IMR-90 (cell line): ENCODE data around the gene IRAK3. TPM values are rescaled to one million over a fixed set of nuclear protein-coding genes. Genes with fewer than 3 reads are reported as not detected.

ENCODE experiments used
- ATAC-seq: fragments of 200-7000 bp; cut with Tn5 transposase; 2 replicates; pipeline ENCODE4 v1.9.1; 2020; ENCODE audit warnings: low read depth, mild to moderate bottlenecking, moderate library complexity
- BruUV-seq: library from RNA; stranded (reverse); fragments of 400-500 nt; replicated peaks from 2 replicates; lab custom pipeline; 2021; lab: Mats Ljungman, UMichigan
- CTCF ChIA-PET: fragments of 300-600 bp; formaldehyde crosslinking; extraction: SDS; loops from one replicate; lab custom pipeline; 2021; ENCODE audit warnings: antibody characterized with exemption; lab: Yijun Ruan, JAX
- POLR2A ChIA-PET: fragments of 300-600 bp; sonication (Branson Sonifier 250); formaldehyde crosslinking; loops from one replicate; lab custom pipeline; 2022; ENCODE audit warnings: antibody characterized with exemption; ENCODE audit not compliant: unreplicated experiment; lab: Charles Lee
- DNase-seq: peaks from one replicate; pipeline ENCODE4 v3.0.0; 2013
- H2AFZ ChIP-seq: replicated peaks from 2 replicates; pipeline ENCODE3; 2013; ENCODE audit warnings: low read length, mild to moderate bottlenecking; ENCODE audit not compliant: poor library complexity
- H2AK5ac ChIP-seq: 2 replicates; pipeline ENCODE4 v1.6.1; 2013; ENCODE audit warnings: low read depth, low read length, inconsistent platforms
- H2AK9ac ChIP-seq: replicated peaks from 2 replicates; pipeline ENCODE3; 2013; ENCODE audit warnings: mild to moderate bottlenecking, low read depth, low read length, moderate library complexity; ENCODE audit not compliant: poor library complexity
- H2BK120ac ChIP-seq: 2 replicates; pipeline ENCODE4 v1.6.1; 2013; ENCODE audit warnings: low read depth, low read length, inconsistent platforms
- H2BK15ac ChIP-seq: 3 replicates; pipeline ENCODE4 v1.6.1; 2013; ENCODE audit warnings: low read depth, low read length, inconsistent platforms
- H2BK20ac ChIP-seq: 2 replicates; pipeline ENCODE4 v1.6.1; 2013; ENCODE audit warnings: low read depth, mild to moderate bottlenecking, inconsistent platforms, low read length, moderate library complexity
- H2BK5ac ChIP-seq: 2 replicates; pipeline ENCODE4 v1.6.1; 2013; ENCODE audit warnings: mild to moderate bottlenecking, low read depth, low read length, inconsistent platforms; ENCODE audit not compliant: poor library complexity, severe bottlenecking
- H3K14ac ChIP-seq: replicated peaks from 2 replicates; pipeline ENCODE4 v1.6.1; 2013; ENCODE audit warnings: low read depth, low read length, inconsistent platforms
- H3K18ac ChIP-seq: 2 replicates; pipeline ENCODE4 v1.6.1; 2013; ENCODE audit warnings: low read depth, low read length, control low read depth
- H3K23ac ChIP-seq: 2 replicates; pipeline ENCODE4 v1.6.1; 2013; ENCODE audit warnings: low read depth, low read length, inconsistent platforms
- H3K27ac ChIP-seq: 2 replicates; pipeline ENCODE4 v1.5.1; 2013; ENCODE audit warnings: mild to moderate bottlenecking, control low read depth, low read length; ENCODE audit not compliant: insufficient read depth
- H3K27me3 ChIP-seq: 2 replicates; pipeline ENCODE4 v1.6.1; 2013; ENCODE audit warnings: low read length; ENCODE audit not compliant: control insufficient read depth, insufficient read depth
- H3K36me3 ChIP-seq: 2 replicates; pipeline ENCODE4 v1.6.1; 2013; ENCODE audit warnings: low read length, mixed read lengths; ENCODE audit not compliant: control insufficient read depth, insufficient read depth
- H3K4ac ChIP-seq: 2 replicates; pipeline ENCODE4 v1.6.1; 2013; ENCODE audit warnings: low read depth, low read length, inconsistent platforms
- H3K4me1 ChIP-seq: 2 replicates; pipeline ENCODE4 v1.6.1; 2013; ENCODE audit warnings: low read length, mixed read lengths; ENCODE audit not compliant: control insufficient read depth, insufficient read depth
- H3K4me2 ChIP-seq: 2 replicates; pipeline ENCODE4 v1.6.1; 2013; ENCODE audit warnings: low read depth, mild to moderate bottlenecking, control low read depth, low read length, moderate library complexity
- H3K4me3 ChIP-seq: 2 replicates; pipeline ENCODE4 v1.5.1; 2013; ENCODE audit warnings: low read depth, mild to moderate bottlenecking, control low read depth, low read length, moderate library complexity; ENCODE audit not compliant: insufficient read depth
- H3K56ac ChIP-seq: 2 replicates; pipeline ENCODE4 v1.6.1; 2013; ENCODE audit warnings: low read length, inconsistent platforms; ENCODE audit not compliant: insufficient read depth; ENCODE audit errors: extremely low read depth
- H3K79me1 ChIP-seq, 2 experiments: 2 replicates each; pipeline ENCODE4 v1.6.1; 2013; ENCODE audit warnings: low read length in 2 of 2, inconsistent platforms in 1 of 2, low read depth in 1 of 2
- H3K9ac ChIP-seq: 2 replicates; pipeline ENCODE4 v1.6.1; 2013; ENCODE audit warnings: low read depth, low read length, control low read depth
- H3K9me1 ChIP-seq: 2 replicates; pipeline ENCODE4 v1.6.1; 2013; ENCODE audit warnings: low read length, inconsistent platforms; ENCODE audit not compliant: insufficient read depth
- H3K9me3 ChIP-seq: 2 replicates; pipeline ENCODE4 v1.6.1; 2013; ENCODE audit warnings: low read length; ENCODE audit not compliant: control insufficient read depth, insufficient read depth
- H4K20me1 ChIP-seq: 2 replicates; pipeline ENCODE4 v1.6.1; 2013; ENCODE audit warnings: low read length, inconsistent platforms; ENCODE audit not compliant: insufficient read depth
- H4K5ac ChIP-seq: 2 replicates; pipeline ENCODE4 v1.6.1; 2013; ENCODE audit warnings: mild to moderate bottlenecking, low read depth, low read length, control low read depth
- H4K8ac ChIP-seq, 2 experiments: 2 replicates each; pipeline ENCODE4 v1.6.1; 2013; ENCODE audit warnings: low read depth in 2 of 2, low read length in 2 of 2, control low read depth in 1 of 2, inconsistent platforms in 1 of 2
- H4K91ac ChIP-seq: 2 replicates; pipeline ENCODE4 v1.6.1; 2013; ENCODE audit warnings: low read depth, low read length, inconsistent platforms; ENCODE audit not compliant: insufficient read depth
- FOS ChIP-seq: fragments of 150-350 bp; IDR thresholded peaks from 2 replicates; pipeline ENCODE4 v1.6.1; 2016; ENCODE audit warnings: low read depth, low read length
- MAZ ChIP-seq: IDR thresholded peaks from 2 replicates; pipeline ENCODE4 v1.6.1; 2012; ENCODE audit warnings: low read depth, mild to moderate bottlenecking, low read length, improper control_type of control experiment, moderate library complexity, borderline replicate concordance
- SMC3 ChIP-seq: fragments of 150-350 bp; IDR thresholded peaks from 2 replicates; pipeline ENCODE4 v1.6.1; 2016; ENCODE audit warnings: low read depth, mild to moderate bottlenecking, antibody characterized with exemption, low read length, moderate library complexity
- WGBS, 2 experiments: methylation state at CpG; one replicate each; pipeline versions ENCODE4 v1.1.5 to v1.1.7; 2013; ENCODE audit warnings: missing lambda C conversion rate in 2 of 2; ENCODE audit not compliant: insufficient read length in 1 of 2; ENCODE audit errors: extremely low coverage in 2 of 2; 5-methylcytosine and 5-hydroxymethylcytosine counted together
- dilution Hi-C: fragments of 300-500 bp; cut with HindIII; formaldehyde crosslinking; loops from one replicate; pipeline ENCODE4 v1.14.3; 2018; ENCODE audit warnings: low sequenced_read_pairs; ENCODE audit not compliant: unreplicated experiment
- in situ Hi-C: fragments of 300-500 bp; cut with MboI; formaldehyde crosslinking; loops from 3 replicates; pipeline ENCODE4 v1.14.3; 2019; ENCODE audit warnings: low sequenced_read_pairs, inconsistent platforms, mixed read lengths
- intact Hi-C: fragments of 100-400 bp; cut with micrococcal nuclease; formaldehyde crosslinking; loops from 2 replicates; pipeline ENCODE4 v1.10.0; 2022
- polyA plus RNA-seq, 3 experiments: library from polyadenylated mRNA; depleted of rRNA; stranded (reverse); fragments of >200 nt; gene quantifications; 2 replicates each; pipeline ENCODE4 v1.2.3, GENCODE V29; 2012; ENCODE audit warnings: low replicate concordance in 1 of 3
- total RNA-seq: library from RNA; depleted of rRNA; stranded (reverse); fragments of >200 nt; gene quantifications from 2 replicates; pipeline ENCODE4 v1.2.3, GENCODE V29; 2012
- TF ChIP-seq, protein P1 (sequence below): fragments of 150-350 bp; IDR thresholded peaks from 2 replicates; pipeline ENCODE4 v1.6.1; 2016; ENCODE audit warnings: low read depth, mild to moderate bottlenecking, low read length, moderate library complexity, borderline replicate concordance

Gene IRAK3
- total and polyA plus RNA-seq, 2 of the 4 experiments (the other 2 are of a cell fraction): 0.53 to 0.72 TPM

DNA sequence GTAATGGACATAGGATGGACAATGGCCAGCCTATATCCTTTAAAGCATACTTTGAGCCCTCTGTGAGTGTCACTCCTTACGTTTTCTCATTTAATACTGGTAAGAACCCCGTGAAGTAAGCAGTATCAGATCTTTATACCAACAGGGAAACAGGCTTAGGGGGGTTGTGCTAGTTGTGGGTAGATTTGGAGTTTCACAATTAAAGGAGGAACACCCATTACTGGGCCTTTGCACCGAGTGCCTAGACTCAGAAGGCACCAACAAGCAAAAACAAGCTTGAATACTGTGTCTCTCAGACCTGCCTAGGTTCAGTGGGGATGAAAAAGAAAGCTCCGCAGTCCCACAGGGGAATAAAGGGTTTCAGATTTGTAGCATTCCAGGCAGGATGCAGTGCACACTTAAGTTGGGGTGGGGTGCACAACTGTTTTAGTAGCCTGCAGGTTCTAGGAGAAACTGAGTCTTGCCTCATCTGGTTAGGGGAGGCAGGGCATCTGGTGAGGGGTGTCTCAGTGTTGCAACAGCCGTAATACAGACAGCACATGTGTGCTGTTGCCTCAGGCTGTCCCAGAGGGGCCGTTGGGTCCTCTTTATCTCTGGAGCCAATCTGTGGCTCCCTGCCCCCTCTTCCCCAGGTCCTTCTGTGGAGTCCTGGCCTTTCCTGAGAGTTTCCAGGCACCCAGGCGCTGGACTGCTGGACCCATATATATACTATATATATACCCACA lies 51.2 kb downstream of the IRAK3 start:
- no peak overlapping the region for H4K5ac ChIP-seq
- H2BK120ac ChIP-seq: no peak overlapping the region
- H2AK9ac ChIP-seq: no peak overlapping the region
- TF ChIP-seq, protein P1, sequence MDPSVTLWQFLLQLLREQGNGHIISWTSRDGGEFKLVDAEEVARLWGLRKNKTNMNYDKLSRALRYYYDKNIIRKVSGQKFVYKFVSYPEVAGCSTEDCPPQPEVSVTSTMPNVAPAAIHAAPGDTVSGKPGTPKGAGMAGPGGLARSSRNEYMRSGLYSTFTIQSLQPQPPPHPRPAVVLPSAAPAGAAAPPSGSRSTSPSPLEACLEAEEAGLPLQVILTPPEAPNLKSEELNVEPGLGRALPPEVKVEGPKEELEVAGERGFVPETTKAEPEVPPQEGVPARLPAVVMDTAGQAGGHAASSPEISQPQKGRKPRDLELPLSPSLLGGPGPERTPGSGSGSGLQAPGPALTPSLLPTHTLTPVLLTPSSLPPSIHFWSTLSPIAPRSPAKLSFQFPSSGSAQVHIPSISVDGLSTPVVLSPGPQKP: no peak
- TF ChIP-seq SMC3 (no peak), MAZ (no peak), FOS (no peak)
- no peak overlapping the region for H2AFZ ChIP-seq
- H3K56ac ChIP-seq: no peak overlapping the region
- peaks cover 3% of the 10 kb centered on the region for H3K27me3 ChIP-seq
- H2AK5ac ChIP-seq: no peak overlapping the region
- no peak overlapping the region for H3K18ac ChIP-seq
- H3K14ac ChIP-seq: no peak overlapping the region
- no peak overlapping the region for H4K8ac ChIP-seq
- H3K4me1 ChIP-seq: peaks cover 3% of the 10 kb centered on the region; the same call in 1 of the 2 replicates
- ATAC-seq (no peak), DNase-seq (no peak)
- no peak overlapping the region for H3K27ac ChIP-seq
- H3K4me3 ChIP-seq: no peak overlapping the region
- H2BK20ac ChIP-seq: no peak overlapping the region
- H4K20me1 ChIP-seq: no peaks in the 10 kb centered on the region
- no peak overlapping the region for H3K4ac ChIP-seq
- no peak overlapping the region for H2BK5ac ChIP-seq
- no peaks in the 10 kb centered on the region for H3K9me1 ChIP-seq
- intact Hi-C loops (no loop called here), in situ Hi-C loops (no loop called here), dilution Hi-C loops (no loop called here)
- ChIA-PET CTCF (interaction anchor here (0.5 kb wide), 1 partner anchor 729 kb away, joined by 4 read pairs; no protein-coding TSS in a partner anchor), POLR2A (no interaction called here)
- no peak overlapping the region for H3K9ac ChIP-seq
- H3K23ac ChIP-seq: no peak overlapping the region
- H3K4me2 ChIP-seq: no peak overlapping the region
- H3K79me1 ChIP-seq: no peaks in the 10 kb centered on the region
- 90% methylated on average over 2 of the region's 7 CpGs; no CpG with 5 or more reads in 1 of the 2 experiments for WGBS, 2 experiments
- no peak overlapping the region for H2BK15ac ChIP-seq
- no TSS peak for BruUV-seq
- no peaks in the 10 kb centered on the region for H3K9me3 ChIP-seq
- H3K36me3 ChIP-seq: no peaks in the 10 kb centered on the region
- no peak overlapping the region for H4K91ac ChIP-seq
